Endothelial cell (in vitro differentiated cells): Measurements from ENCODE around the gene MUC12. TPM values are rescaled to one million over a fixed set of nuclear protein-coding genes. Genes with fewer than 3 reads are reported as not detected.
"Not testable (repeated sequence)": the region's sequence is repeated elsewhere in the genome, so short reads cannot be mapped to it uniquely, and the experiment has no call there.

Source experiments
- DNase-seq: peaks from one replicate; pipeline ENCODE4 v3.0.0; 2021; ENCODE audit warnings: low spot score
- H3K27ac Mint-ChIP-seq: one replicate; pipeline ENCODE4 v1.8.0; 2021; ENCODE audit warnings: mixed read lengths, inconsistent platforms; ENCODE audit not compliant: unreplicated experiment
- H3K27me3 Mint-ChIP-seq: one replicate; pipeline ENCODE4 v1.8.0; 2021; ENCODE audit warnings: mild to moderate bottlenecking, moderate library complexity, mixed read lengths, inconsistent platforms; ENCODE audit not compliant: unreplicated experiment
- H3K36me3 Mint-ChIP-seq: one replicate; pipeline ENCODE4 v1.8.0; 2021; ENCODE audit warnings: mild to moderate bottlenecking, low read depth, mixed read lengths, inconsistent platforms; ENCODE audit not compliant: unreplicated experiment
- H3K4me1 Mint-ChIP-seq: one replicate; pipeline ENCODE4 v1.8.0; 2021; ENCODE audit warnings: mild to moderate bottlenecking, mixed read lengths, inconsistent platforms; ENCODE audit not compliant: unreplicated experiment
- H3K4me3 Mint-ChIP-seq: one replicate; pipeline ENCODE4 v1.8.0; 2021; ENCODE audit warnings: mild to moderate bottlenecking, mixed read lengths, inconsistent platforms; ENCODE audit not compliant: unreplicated experiment
- H3K9me3 Mint-ChIP-seq: one replicate; pipeline ENCODE4 v1.8.0; 2021; ENCODE audit warnings: mixed read lengths, inconsistent platforms; ENCODE audit not compliant: unreplicated experiment
- total RNA-seq: library from RNA; stranded (reverse); fragmentation: NEBNext Ultra II Directional; extraction: Animal tissue kit (Norgen Biotek cat#: 25700); gene quantifications from one replicate; pipeline ENCODE4 v1.2.1, GENCODE V29; 2021; ENCODE audit not compliant: unreplicated experiment
- TF ChIP-seq, protein P1 (sequence below): fragments of 200-600 bp; sonication (generic); IDR thresholded peaks from one replicate; pipeline ENCODE4 v1.5.0; 2021; ENCODE audit warnings: antibody characterized with exemption; ENCODE audit not compliant: unreplicated experiment

MUC12 gene
- total RNA-seq, 1 donor from 2014 or later: 1.3 TPM

DNA sequence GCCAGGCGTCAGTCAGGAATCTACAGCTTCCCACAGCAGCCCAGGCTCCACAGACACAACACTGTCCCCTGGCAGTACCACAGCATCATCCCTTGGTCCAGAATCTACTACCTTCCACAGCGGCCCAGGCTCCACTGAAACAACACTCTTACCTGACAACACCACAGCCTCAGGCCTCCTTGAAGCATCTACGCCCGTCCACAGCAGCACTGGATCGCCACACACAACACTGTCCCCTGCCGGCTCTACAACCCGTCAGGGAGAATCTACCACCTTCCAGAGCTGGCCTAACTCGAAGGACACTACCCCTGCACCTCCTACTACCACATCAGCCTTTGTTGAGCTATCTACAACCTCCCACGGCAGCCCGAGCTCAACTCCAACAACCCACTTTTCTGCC lies 30.7 kb downstream of the MUC12 start:
- not testable (repeated sequence) for H3K36me3 Mint-ChIP-seq, H3K27ac Mint-ChIP-seq, H3K4me3 Mint-ChIP-seq

GRCh38 chr7:101002333-101002732 lies 33.0 kb downstream of the MUC12 start:
- DNase-seq, H3K4me3 Mint-ChIP-seq, H3K27me3 Mint-ChIP-seq, H3K4me1 Mint-ChIP-seq, H3K27ac Mint-ChIP-seq, H3K36me3 Mint-ChIP-seq, H3K9me3 Mint-ChIP-seq: not testable (repeated sequence)

More for the DNA sequence above, 30.7 kb downstream of the MUC12 start:
- H3K27me3 Mint-ChIP-seq, H3K9me3 Mint-ChIP-seq, DNase-seq, H3K4me1 Mint-ChIP-seq: not testable (repeated sequence)

- H3K27ac Mint-ChIP-seq, H3K27me3 Mint-ChIP-seq, DNase-seq, H3K4me3 Mint-ChIP-seq, H3K9me3 Mint-ChIP-seq, H3K4me1 Mint-ChIP-seq, H3K36me3 Mint-ChIP-seq: not testable (repeated sequence)
These were observed 38.0 kb downstream of the MUC12 start for GRCh38 chr7:101007361-101007760.

DNA sequence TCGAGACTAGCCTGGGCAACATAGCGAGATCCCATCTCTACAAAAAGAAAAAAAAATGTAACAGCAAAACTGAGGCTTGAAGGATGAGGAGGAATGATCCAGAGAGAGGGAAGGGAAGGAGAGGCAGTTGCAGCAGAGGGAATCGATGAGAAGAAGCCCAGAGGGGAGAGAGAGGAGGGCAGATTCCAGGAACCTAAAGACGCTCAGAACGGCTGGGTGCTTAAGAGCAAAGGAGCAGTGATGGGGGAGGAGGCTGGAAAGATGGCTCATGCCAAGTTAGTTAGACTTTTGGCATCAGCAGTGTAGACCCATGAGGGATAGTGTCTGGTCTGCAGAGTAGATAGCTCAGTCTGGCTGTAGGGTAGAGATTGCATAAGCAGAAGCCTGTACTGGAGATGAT lies 40.3 kb downstream of the MUC12 start:
- Mint-ChIP-seq H3K4me1 (no peaks in the 10 kb centered on the region), H3K36me3 (no peaks in the 10 kb centered on the region), H3K4me3 (no peak overlapping the region), H3K9me3 (no peaks in the 10 kb centered on the region), H3K27me3 (peaks cover 6% of the 10 kb centered on the region), H3K27ac (no peak overlapping the region)
- no peak for DNase-seq
- TF ChIP-seq, protein P1, sequence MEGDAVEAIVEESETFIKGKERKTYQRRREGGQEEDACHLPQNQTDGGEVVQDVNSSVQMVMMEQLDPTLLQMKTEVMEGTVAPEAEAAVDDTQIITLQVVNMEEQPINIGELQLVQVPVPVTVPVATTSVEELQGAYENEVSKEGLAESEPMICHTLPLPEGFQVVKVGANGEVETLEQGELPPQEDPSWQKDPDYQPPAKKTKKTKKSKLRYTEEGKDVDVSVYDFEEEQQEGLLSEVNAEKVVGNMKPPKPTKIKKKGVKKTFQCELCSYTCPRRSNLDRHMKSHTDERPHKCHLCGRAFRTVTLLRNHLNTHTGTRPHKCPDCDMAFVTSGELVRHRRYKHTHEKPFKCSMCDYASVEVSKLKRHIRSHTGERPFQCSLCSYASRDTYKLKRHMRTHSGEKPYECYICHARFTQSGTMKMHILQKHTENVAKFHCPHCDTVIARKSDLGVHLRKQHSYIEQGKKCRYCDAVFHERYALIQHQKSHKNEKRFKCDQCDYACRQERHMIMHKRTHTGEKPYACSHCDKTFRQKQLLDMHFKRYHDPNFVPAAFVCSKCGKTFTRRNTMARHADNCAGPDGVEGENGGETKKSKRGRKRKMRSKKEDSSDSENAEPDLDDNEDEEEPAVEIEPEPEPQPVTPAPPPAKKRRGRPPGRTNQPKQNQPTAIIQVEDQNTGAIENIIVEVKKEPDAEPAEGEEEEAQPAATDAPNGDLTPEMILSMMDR: no peak

- no peak overlapping the region for H3K27ac Mint-ChIP-seq
- H3K27me3 Mint-ChIP-seq: peaks cover 6% of the 10 kb centered on the region
- no peaks in the 10 kb centered on the region for H3K36me3 Mint-ChIP-seq
- H3K4me3 Mint-ChIP-seq: no peak overlapping the region
- peaks cover 4% of the 10 kb centered on the region for H3K4me1 Mint-ChIP-seq
- TF ChIP-seq, protein P1: no peak
- no peaks in the 10 kb centered on the region for H3K9me3 Mint-ChIP-seq
- no peak for DNase-seq
These were observed 43.6 kb downstream of the MUC12 start for GRCh38 chr7:101012931-101013330.

DNA sequence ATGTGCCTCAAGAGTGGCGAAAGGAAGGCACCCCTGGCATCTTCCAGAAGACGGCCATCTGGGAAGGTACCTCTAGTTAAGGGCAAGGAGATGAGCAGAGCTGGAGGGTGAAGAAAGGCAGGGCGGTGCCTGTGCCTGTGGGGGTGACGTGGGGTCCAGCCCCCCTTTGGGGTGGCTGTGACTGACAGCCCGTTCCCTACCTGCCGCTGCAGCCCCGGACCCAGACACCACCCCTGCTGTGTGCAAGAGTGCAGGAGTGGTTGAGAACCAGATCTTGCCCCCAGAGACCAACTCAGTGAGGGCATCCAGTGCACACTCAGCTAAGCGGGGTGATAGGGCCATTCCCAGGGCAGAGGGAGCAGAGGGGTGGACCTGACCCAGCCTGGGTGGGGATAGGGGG lies 46.3 kb downstream of the MUC12 start:
- Mint-ChIP-seq H3K4me3 (no peak overlapping the region), H3K27ac (no peak overlapping the region), H3K9me3 (no peaks in the 10 kb centered on the region), H3K4me1 (peaks cover 4% of the 10 kb centered on the region), H3K36me3 (no peaks in the 10 kb centered on the region), H3K27me3 (peaks cover 9% of the 10 kb centered on the region)
- TF ChIP-seq, protein P1: no peak
- no peak for DNase-seq
